Glutamatergic neuron (in vitro differentiated cells): Measurements from ENCODE around the gene COPA. TPM values are rescaled to one million over a fixed set of nuclear protein-coding genes. Genes with fewer than 3 reads are reported as not detected.
"Not testable (repeated sequence)": the region's sequence is repeated elsewhere in the genome, so short reads cannot be mapped to it uniquely, and the experiment has no call there.

ENCODE experiments used
- DNase-seq: peaks from one replicate; pipeline ENCODE4 v3.0.0; 2022
- H3K27ac Mint-ChIP-seq: one replicate; pipeline ENCODE4 v1.8.0; 2020; ENCODE audit warnings: mild to moderate bottlenecking, mixed read lengths, inconsistent platforms; ENCODE audit not compliant: unreplicated experiment
- H3K27me3 Mint-ChIP-seq: one replicate; pipeline ENCODE4 v1.8.0; 2020; ENCODE audit warnings: mild to moderate bottlenecking, moderate library complexity, mixed read lengths, inconsistent platforms; ENCODE audit not compliant: unreplicated experiment
- H3K36me3 Mint-ChIP-seq: one replicate; pipeline ENCODE4 v1.8.0; 2020; ENCODE audit warnings: mild to moderate bottlenecking, mixed read lengths, inconsistent platforms; ENCODE audit not compliant: unreplicated experiment
- H3K4me1 Mint-ChIP-seq: one replicate; pipeline ENCODE4 v1.8.0; 2020; ENCODE audit warnings: mild to moderate bottlenecking, low read depth, mixed read lengths, inconsistent platforms; ENCODE audit not compliant: unreplicated experiment
- H3K4me3 Mint-ChIP-seq: one replicate; pipeline ENCODE4 v1.8.0; 2020; ENCODE audit warnings: mild to moderate bottlenecking, mixed read lengths, inconsistent platforms; ENCODE audit not compliant: unreplicated experiment
- H3K9me3 Mint-ChIP-seq: one replicate; pipeline ENCODE4 v1.8.0; 2020; ENCODE audit warnings: mild to moderate bottlenecking, moderate library complexity, mixed read lengths, inconsistent platforms; ENCODE audit not compliant: unreplicated experiment
- CTCF ChIP-seq: fragments of 200-600 bp; sonication (generic); IDR thresholded peaks from one replicate; pipeline ENCODE4 v1.5.0; 2021; ENCODE audit not compliant: partially characterized antibody, unreplicated experiment
- long read RNA-seq: library from polyadenylated mRNA; unstranded; transcript quantifications from one replicate; pipeline ENCODE4 v2.0.0, GENCODE V29; 2020; ENCODE audit not compliant: unreplicated experiment
- total RNA-seq: library from RNA; stranded (reverse); fragmentation: NEBNext Ultra II Directional; extraction: Animal tissue kit (Norgen Biotek cat#: 25700); gene quantifications from one replicate; pipeline ENCODE4 v1.2.1, GENCODE V29; 2021; ENCODE audit not compliant: unreplicated experiment

The COPA gene
- 263 TPM for total RNA-seq
- long read RNA-seq, full-length matches to known transcripts, result 24 of 69 reads
- long read RNA-seq, partial matches to known transcripts, result 38 of 69 reads
- long read RNA-seq, other reads (novel, unspliced or antisense), result 7 of 69 reads

- H3K4me3 Mint-ChIP-seq, result peak within 1 kb of the TSS; percentile 100
- DNase-seq, result peak; percentile 94
- peaks cover 25% of the 10 kb centered on the region for H3K4me1 Mint-ChIP-seq
- peaks cover 5% of the 10 kb centered on the region for H3K36me3 Mint-ChIP-seq
- peaks cover 4% of the 10 kb centered on the region for H3K9me3 Mint-ChIP-seq
- no peak for TF ChIP-seq CTCF
- peak within 1 kb of the TSS; percentile 97 for H3K27ac Mint-ChIP-seq
- H3K27me3 Mint-ChIP-seq, result peaks cover 8% of the 10 kb centered on the region
These were observed at the start of gene COPA, which contains the start of gene NCSTN for GRCh38 chr1:160342953-160343869. TSS of gene COPA (minus strand) at chr1:160343250. CDS start at chr1:160343170, 80 bp downstream. TSS of gene NCSTN (plus strand) at chr1:160343383. CDS start at chr1:160343397, 14 bp downstream.

GRCh38 chr1:160388406-160388805 lies 45.4 kb upstream of the COPA start:
- H3K4me1 Mint-ChIP-seq, H3K9me3 Mint-ChIP-seq, H3K4me3 Mint-ChIP-seq, H3K27me3 Mint-ChIP-seq, H3K27ac Mint-ChIP-seq, DNase-seq: not testable (repeated sequence)
- peaks cover 26% of the 10 kb centered on the region for H3K36me3 Mint-ChIP-seq

- H3K27ac Mint-ChIP-seq, H3K4me3 Mint-ChIP-seq, H3K9me3 Mint-ChIP-seq, H3K27me3 Mint-ChIP-seq, DNase-seq, H3K4me1 Mint-ChIP-seq: not testable (repeated sequence)
- H3K36me3 Mint-ChIP-seq, result peaks cover 26% of the 10 kb centered on the region
These were observed 41.8 kb upstream of the COPA start for GRCh38 chr1:160384812-160385211.

- H3K4me1 Mint-ChIP-seq, result peaks cover 37% of the 10 kb centered on the region
- H3K36me3 Mint-ChIP-seq, result no peaks in the 10 kb centered on the region
- peaks cover 36% of the 10 kb centered on the region for H3K9me3 Mint-ChIP-seq
- peaks cover 28% of the 10 kb centered on the region for H3K27me3 Mint-ChIP-seq
- no peak for TF ChIP-seq CTCF
- H3K27ac Mint-ChIP-seq, result peak overlapping the region; percentile 99
- H3K4me3 Mint-ChIP-seq, result no peak overlapping the region
- DNase-seq, result no peak
These were observed 34.6 kb upstream of the COPA start for GRCh38 chr1:160377585-160378206.

- TF ChIP-seq CTCF, result peak; percentile 80
- H3K36me3 Mint-ChIP-seq, result peaks cover 9% of the 10 kb centered on the region
- peaks cover 33% of the 10 kb centered on the region for H3K27me3 Mint-ChIP-seq
- H3K9me3 Mint-ChIP-seq, result peaks cover 45% of the 10 kb centered on the region
- H3K27ac Mint-ChIP-seq, result peak overlapping the region; percentile 99
- peaks cover 47% of the 10 kb centered on the region for H3K4me1 Mint-ChIP-seq
- peak overlapping the region; percentile 96 for H3K4me3 Mint-ChIP-seq
- no peak for DNase-seq
These were observed 33.6 kb upstream of the COPA start for GRCh38 chr1:160376525-160377131.
